GM12891 (cell line): ENCODE data around the gene SHROOM3.

Experiments used
- PAX5 ChIP-seq: IDR thresholded peaks from 2 replicates; pipeline ENCODE4 v1.6.1; 2011; ENCODE audit warnings: low read length, moderate library complexity, mild to moderate bottlenecking; ENCODE audit not compliant: insufficient read depth, severe bottlenecking
- POLR2A ChIP-seq: IDR thresholded peaks from 2 replicates; pipeline ENCODE4 v1.6.1; 2011; ENCODE audit warnings: low read depth, low read length, control low read depth
- POLR2AphosphoS5 ChIP-seq: IDR thresholded peaks from 2 replicates; pipeline ENCODE4 v1.6.1; 2011; ENCODE audit warnings: low read depth, low read length, control low read depth
- TAF1 ChIP-seq: IDR thresholded peaks from 2 replicates; pipeline ENCODE4 v1.6.1; 2011; ENCODE audit warnings: low read depth, low read length, control low read depth

- no peak for TF ChIP-seq POLR2A
- TF ChIP-seq POLR2AphosphoS5 = no peak
- no peak for TF ChIP-seq TAF1
- no peak for TF ChIP-seq PAX5
Measured at GRCh38 chr4:76626686-76627465, 191.8 kb downstream of the SHROOM3 start.
